Measurements from ENCODE around the gene DGLUCY. TPM values are rescaled to one million over a fixed set of nuclear protein-coding genes. Genes with fewer than 3 reads are reported as not detected.

Gene DGLUCY
- total and polyA plus RNA-seq, 2 of the 8 experiments (the other 6 are each of a cell fraction or from before 2014, with no cell fraction given), result 24.9 to 31.8 TPM

- TF ChIP-seq ATF2 (IDR thresholded peaks at IDR 0.05; ENCODE audit: low read length), result no peak
- no peak for TF ChIP-seq RBBP5 (IDR thresholded peaks at IDR 0.05; ENCODE audit: borderline replicate concordance, low read depth, low read length)
- TF ChIP-seq SRF (IDR thresholded peaks at IDR 0.05; ENCODE audit: low read depth, low read length), result no peak
- no peak for TF ChIP-seq GTF2F1 (IDR thresholded peaks at IDR 0.05; ENCODE audit: borderline replicate concordance, low read depth, low read length)
- TF ChIP-seq HDAC6 (IDR thresholded peaks at IDR 0.05; ENCODE audit: low read depth, low read length), result no peak
Observed at GRCh38 chr14:91227183-91227628, 113.3 kb downstream of the DGLUCY start (continued).
